ACC112 (cell line): ENCODE data around the gene BICDL2.
"Not testable (repeated sequence)": the region's sequence is repeated elsewhere in the genome, so short reads cannot be mapped to it uniquely, and the experiment has no call there.

Source experiments
- H2AFZ ChIP-seq: fragments of 200-600 bp; sonication (generic); one replicate; pipeline ENCODE4 v1.6.0; 2017; ENCODE audit warnings: antibody characterized with exemption, low read length; ENCODE audit not compliant: unreplicated experiment
- H3K27ac ChIP-seq: fragments of 200-600 bp; sonication (generic); 2 replicates; pipeline ENCODE4 v1.5.1; 2014; ENCODE audit warnings: low read depth, mild to moderate bottlenecking, antibody characterized with exemption, low read length, moderate library complexity
- H3K27me3 ChIP-seq: fragments of 200-600 bp; sonication (generic); 2 replicates; pipeline ENCODE4 v1.6.1; 2014; ENCODE audit warnings: mild to moderate bottlenecking, antibody characterized with exemption, low read length, moderate library complexity, mixed read lengths; ENCODE audit not compliant: insufficient read depth
- H3K36me3 ChIP-seq: fragments of 200-600 bp; sonication (generic); 2 replicates; pipeline ENCODE4 v1.6.1; 2016; ENCODE audit warnings: mild to moderate bottlenecking, antibody characterized with exemption, low read length, moderate library complexity, mixed read lengths; ENCODE audit not compliant: insufficient read depth
- H3K4me1 ChIP-seq: fragments of 200-600 bp; sonication (generic); one replicate; pipeline ENCODE4 v1.6.1; 2016; ENCODE audit warnings: low read length, mixed read lengths; ENCODE audit not compliant: insufficient read depth, unreplicated experiment, control insufficient read depth
- H3K4me3 ChIP-seq: fragments of 200-600 bp; sonication (generic); 2 replicates; pipeline ENCODE4 v1.5.1; 2014; ENCODE audit warnings: mild to moderate bottlenecking, low read depth, low read length
- H3K79me2 ChIP-seq: fragments of 200-600 bp; sonication (generic); one replicate; pipeline ENCODE4 v1.6.0; 2016; ENCODE audit warnings: low read length; ENCODE audit not compliant: control insufficient read depth, unreplicated experiment, insufficient read depth

BICDL2 gene

GRCh38 chr16:3074860-3075522 is 38.2 kb upstream of the BICDL2 start:
- no peaks in the 10 kb centered on the region for H3K79me2 ChIP-seq
- no peak overlapping the region for H3K4me3 ChIP-seq
- peaks cover 38% of the 10 kb centered on the region for H3K27me3 ChIP-seq
- no peak overlapping the region for H3K27ac ChIP-seq
- no peaks in the 10 kb centered on the region for H3K36me3 ChIP-seq
- H2AFZ ChIP-seq, result no peak overlapping the region
- no peaks in the 10 kb centered on the region for H3K4me1 ChIP-seq

GRCh38 chr16:3073448-3073847 is 36.7 kb upstream of the BICDL2 start:
- Histone ChIP-seq H3K4me1 (no peaks in the 10 kb centered on the region), H3K27ac (no peak overlapping the region), H2AFZ (no peak overlapping the region), H3K36me3 (no peaks in the 10 kb centered on the region), H3K79me2 (no peaks in the 10 kb centered on the region), H3K27me3 (peaks cover 23% of the 10 kb centered on the region), H3K4me3 (no peak overlapping the region)

DNA sequence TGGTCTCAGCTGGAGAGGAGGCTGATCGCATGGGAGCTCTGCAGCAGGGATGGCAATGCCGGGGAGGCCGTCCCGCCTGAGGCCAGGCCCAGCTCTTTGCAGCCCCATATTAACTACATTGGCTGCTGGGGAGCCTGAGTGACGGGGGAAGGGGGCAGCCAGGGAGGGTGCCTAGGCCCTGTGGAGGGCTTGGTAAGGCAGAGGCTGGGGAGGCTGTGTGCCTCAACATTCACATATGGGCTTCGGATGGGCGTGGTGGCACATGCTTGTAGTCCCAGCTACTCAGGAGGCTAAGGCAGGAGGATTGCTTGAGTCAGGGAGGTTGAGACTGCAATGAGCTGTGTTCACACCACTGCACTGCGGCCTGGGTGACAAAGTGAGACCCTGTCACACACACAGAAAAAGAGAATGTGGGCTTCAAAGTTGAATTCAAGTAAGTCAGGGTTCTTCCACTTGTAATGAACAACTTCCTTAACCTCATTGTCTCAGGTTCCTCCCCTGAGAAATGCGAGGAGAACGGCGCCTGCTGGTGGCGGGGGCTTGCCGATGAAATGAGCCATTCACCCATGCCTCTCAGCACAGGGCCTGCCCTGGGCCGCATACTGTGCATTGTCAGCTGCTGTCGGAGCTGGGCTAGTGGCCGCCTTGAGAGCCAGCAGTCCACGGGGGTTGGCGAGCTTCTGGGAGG is 36.0 kb upstream of the BICDL2 start:
- not testable (repeated sequence) for H3K4me1 ChIP-seq, H3K79me2 ChIP-seq, H2AFZ ChIP-seq, H3K4me3 ChIP-seq, H3K36me3 ChIP-seq, H3K27ac ChIP-seq
- H3K27me3 ChIP-seq, result peaks cover 20% of the 10 kb centered on the region

DNA sequence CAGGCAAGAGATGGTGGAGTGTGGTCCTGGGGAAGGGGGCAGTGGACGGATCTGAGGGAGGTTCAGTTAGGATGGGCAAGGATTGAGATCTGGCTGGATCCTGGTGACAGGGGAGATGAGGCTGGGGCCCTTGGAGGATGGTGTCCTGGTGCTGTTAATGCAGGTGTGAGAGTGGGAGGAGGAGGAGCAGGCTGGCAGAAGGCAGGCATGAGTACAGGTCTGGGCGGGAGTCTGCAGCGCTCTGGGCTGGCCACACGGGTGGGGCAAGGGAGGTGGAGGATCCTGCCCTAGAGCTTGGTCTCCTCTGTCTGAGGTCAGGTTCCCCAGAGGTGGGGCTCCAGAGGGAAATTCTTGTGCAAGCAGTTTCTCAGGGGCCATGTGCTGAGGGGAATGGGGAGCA is 35.4 kb upstream of the BICDL2 start:
- not testable (repeated sequence) for H3K4me1 ChIP-seq, H3K36me3 ChIP-seq, H2AFZ ChIP-seq, H3K27ac ChIP-seq, H3K4me3 ChIP-seq, H3K79me2 ChIP-seq
- peaks cover 18% of the 10 kb centered on the region for H3K27me3 ChIP-seq

DNA sequence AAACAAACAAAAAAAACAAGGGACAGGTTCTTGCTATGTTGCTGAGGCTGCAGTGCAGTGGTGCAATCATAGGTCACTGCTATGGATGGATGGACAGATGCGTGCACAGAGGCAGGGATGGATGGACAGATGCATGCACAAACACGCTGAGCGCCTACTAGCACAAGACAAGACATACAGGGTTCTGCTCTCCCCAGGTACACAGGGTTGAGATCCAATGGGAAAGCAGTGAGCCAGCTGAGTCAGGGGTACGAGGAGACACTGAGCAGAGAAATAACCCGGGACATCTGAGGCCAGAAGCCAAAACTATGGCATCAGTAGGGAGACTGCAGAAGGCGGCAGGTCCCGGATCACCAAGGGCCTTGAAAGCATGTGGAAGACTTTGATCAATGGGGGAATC is 34.9 kb upstream of the BICDL2 start:
- Histone ChIP-seq H3K4me1 (no peaks in the 10 kb centered on the region), H3K27ac (no peak overlapping the region), H3K4me3 (no peak overlapping the region), H2AFZ (no peak overlapping the region), H3K79me2 (no peaks in the 10 kb centered on the region), H3K36me3 (no peaks in the 10 kb centered on the region), H3K27me3 (peaks cover 18% of the 10 kb centered on the region)

- H3K27me3 ChIP-seq, result peaks cover 18% of the 10 kb centered on the region
- no peak overlapping the region for H2AFZ ChIP-seq
- no peak overlapping the region for H3K27ac ChIP-seq
- no peak overlapping the region for H3K4me3 ChIP-seq
- H3K4me1 ChIP-seq, result peaks cover 2% of the 10 kb centered on the region
- H3K79me2 ChIP-seq, result no peaks in the 10 kb centered on the region
- no peaks in the 10 kb centered on the region for H3K36me3 ChIP-seq
Measured at GRCh38 chr16:3070608-3071111, 33.9 kb upstream of the BICDL2 start.

GRCh38 chr16:3069146-3069545 is 32.4 kb upstream of the BICDL2 start:
- H2AFZ ChIP-seq, H3K4me3 ChIP-seq, H3K36me3 ChIP-seq, H3K27me3 ChIP-seq, H3K79me2 ChIP-seq, H3K27ac ChIP-seq: not testable (repeated sequence)
- H3K4me1 ChIP-seq, result peaks cover 11% of the 10 kb centered on the region

GRCh38 chr16:3068487-3068886 is 31.7 kb upstream of the BICDL2 start:
- H2AFZ ChIP-seq, result no peak overlapping the region
- H3K27ac ChIP-seq, result no peak overlapping the region
- peaks cover 11% of the 10 kb centered on the region for H3K4me1 ChIP-seq
- no peaks in the 10 kb centered on the region for H3K79me2 ChIP-seq
- no peak overlapping the region for H3K4me3 ChIP-seq
- H3K36me3 ChIP-seq, result no peaks in the 10 kb centered on the region
- H3K27me3 ChIP-seq, result peaks cover 2% of the 10 kb centered on the region; the same call in 1 of the 2 replicates

DNA sequence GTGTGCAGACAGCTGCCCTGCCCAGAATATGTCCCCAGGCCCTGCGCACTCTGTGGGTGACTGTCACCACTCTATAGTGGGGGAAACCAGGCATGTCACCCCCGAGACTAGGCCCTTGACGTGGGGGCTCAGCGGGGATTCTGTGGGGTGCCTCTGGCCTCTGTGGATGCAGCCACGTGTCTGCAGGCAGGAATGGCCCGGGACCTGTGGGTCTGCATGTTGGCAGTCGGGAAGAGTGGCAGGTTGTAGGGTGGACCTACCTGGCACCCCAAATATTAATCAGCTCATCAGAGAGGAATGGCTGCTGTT is 29.6 kb upstream of the BICDL2 start:
- Histone ChIP-seq H2AFZ (no peak overlapping the region), H3K27ac (no peak overlapping the region), H3K79me2 (no peaks in the 10 kb centered on the region), H3K36me3 (no peaks in the 10 kb centered on the region), H3K4me1 (peaks cover 11% of the 10 kb centered on the region), H3K27me3 (no peaks in the 10 kb centered on the region), H3K4me3 (peak overlapping the region; percentile 68; the same call in 1 of the 2 replicates)

DNA sequence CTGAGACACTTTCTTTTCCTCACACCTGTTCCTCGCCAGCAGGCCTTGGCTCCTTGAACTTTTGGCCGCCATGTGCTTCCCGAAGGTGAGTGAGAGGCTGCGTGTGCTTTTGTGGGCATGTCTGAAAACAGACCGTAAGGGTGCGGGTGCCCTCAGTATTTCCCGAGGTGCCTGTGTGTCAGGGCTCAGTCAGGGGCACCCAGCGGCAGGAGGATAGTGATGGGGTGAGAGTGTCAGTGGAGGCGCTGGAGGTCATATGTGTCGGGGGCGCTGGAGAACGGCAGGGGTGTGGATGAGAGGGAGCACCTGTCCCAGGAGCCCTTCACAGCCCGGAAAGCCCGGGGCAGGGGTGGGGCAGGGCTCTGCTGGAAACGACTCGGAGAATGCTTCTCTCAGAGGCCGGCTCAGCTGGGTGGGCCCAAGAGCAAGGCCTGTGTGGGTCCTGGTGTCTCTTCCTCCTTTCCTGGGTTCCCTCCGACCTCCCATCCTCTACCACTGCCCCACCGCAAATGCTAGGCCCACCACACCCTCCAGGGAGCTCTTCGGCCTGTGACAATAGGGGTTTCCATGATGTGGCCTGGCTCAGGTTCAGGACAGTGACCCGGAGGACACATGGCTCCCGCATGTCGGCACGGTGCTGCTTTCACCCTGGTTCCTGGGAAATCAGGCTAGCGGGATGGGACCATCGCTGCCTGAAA is 29.1 kb upstream of the BICDL2 start:
- peak overlapping the region; percentile 68 for H3K4me3 ChIP-seq
- H3K27me3 ChIP-seq, result no peaks in the 10 kb centered on the region
- peak overlapping the region; percentile 20 for H2AFZ ChIP-seq
- peaks cover 11% of the 10 kb centered on the region for H3K4me1 ChIP-seq
- H3K27ac ChIP-seq, result peak overlapping the region; percentile 14; the same call in 1 of the 2 replicates
- H3K36me3 ChIP-seq, result no peaks in the 10 kb centered on the region
- no peaks in the 10 kb centered on the region for H3K79me2 ChIP-seq
